ENCODE measurements around the gene FOXJ2. TPM values are rescaled to one million over a fixed set of nuclear protein-coding genes. Genes with fewer than 3 reads are reported as not detected.

The FOXJ2 gene
- total RNA-seq, 1 donor from 2014 or later, result 24.8 TPM

- no peak overlapping the region for H3K4me3 ChIP-seq
- TF ChIP-seq, protein P1, sequence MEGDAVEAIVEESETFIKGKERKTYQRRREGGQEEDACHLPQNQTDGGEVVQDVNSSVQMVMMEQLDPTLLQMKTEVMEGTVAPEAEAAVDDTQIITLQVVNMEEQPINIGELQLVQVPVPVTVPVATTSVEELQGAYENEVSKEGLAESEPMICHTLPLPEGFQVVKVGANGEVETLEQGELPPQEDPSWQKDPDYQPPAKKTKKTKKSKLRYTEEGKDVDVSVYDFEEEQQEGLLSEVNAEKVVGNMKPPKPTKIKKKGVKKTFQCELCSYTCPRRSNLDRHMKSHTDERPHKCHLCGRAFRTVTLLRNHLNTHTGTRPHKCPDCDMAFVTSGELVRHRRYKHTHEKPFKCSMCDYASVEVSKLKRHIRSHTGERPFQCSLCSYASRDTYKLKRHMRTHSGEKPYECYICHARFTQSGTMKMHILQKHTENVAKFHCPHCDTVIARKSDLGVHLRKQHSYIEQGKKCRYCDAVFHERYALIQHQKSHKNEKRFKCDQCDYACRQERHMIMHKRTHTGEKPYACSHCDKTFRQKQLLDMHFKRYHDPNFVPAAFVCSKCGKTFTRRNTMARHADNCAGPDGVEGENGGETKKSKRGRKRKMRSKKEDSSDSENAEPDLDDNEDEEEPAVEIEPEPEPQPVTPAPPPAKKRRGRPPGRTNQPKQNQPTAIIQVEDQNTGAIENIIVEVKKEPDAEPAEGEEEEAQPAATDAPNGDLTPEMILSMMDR (IDR thresholded peaks at IDR 0.05), result no peak
- TF ChIP-seq POLR2AphosphoS5 (IDR thresholded peaks at IDR 0.05; ENCODE audit: insufficient read depth in 1 of 2, low read depth in 1 of 2) (no peak), POLR2A (IDR thresholded peaks at IDR 0.05) (no peak)
- peaks cover 11% of the 10 kb centered on the region for H3K4me1 ChIP-seq
- intact Hi-C loops (cut with DNase I), result loop anchor here (10.0 kb wide), 1 partner anchor 55 kb away; the partner anchor contains the start of gene FOXJ2
- H3K27ac ChIP-seq, result no peak overlapping the region
- peaks cover 0 to 56% of the 10 kb centered on the region in 2 donors for H3K36me3 ChIP-seq
- no peaks in the 10 kb centered on the region for H3K27me3 ChIP-seq
- no peak for DNase-seq (ENCODE audit: extremely low spot score in 2 of 2)
- H3K9me3 ChIP-seq, result no peaks in the 10 kb centered on the region
These were observed 57.2 kb downstream of the FOXJ2 start for GRCh38 chr12:8089716-8090115.

GRCh38 chr12:8093291-8093690 is 60.8 kb downstream of the FOXJ2 start:
- intact Hi-C loops (cut with DNase I), result no loop called here
- peaks cover 0 to 87% of the 10 kb centered on the region in 2 donors for H3K36me3 ChIP-seq

DNA sequence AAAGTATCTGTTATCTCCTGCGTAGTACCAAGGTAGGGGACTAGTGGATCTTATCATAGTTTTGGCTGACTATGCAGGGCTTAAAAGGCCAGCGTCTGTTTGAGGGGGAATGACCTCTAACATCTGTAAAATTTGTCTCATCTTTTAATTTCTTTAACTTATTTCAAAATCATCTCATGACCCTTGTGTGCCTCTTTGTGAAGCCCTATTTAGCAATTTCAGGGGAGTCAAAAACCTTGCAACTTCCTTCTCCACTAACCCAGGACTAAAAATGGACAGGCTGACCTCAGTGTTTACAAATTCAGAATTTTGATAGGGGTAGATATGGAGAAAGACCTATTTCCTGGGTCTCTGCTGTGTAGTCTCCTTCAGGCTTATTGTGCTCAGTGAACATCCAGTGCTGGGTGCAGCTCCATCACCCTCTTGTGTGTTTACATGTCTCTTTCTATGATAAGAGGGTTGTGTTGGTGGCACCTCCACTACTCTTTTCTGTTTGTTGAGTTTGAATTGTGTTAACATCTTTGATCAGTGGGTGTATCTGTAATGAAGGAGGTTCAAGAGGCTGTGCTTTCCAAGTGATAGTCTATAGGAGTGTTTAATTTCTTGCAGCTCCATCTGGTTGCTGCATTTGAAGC is 63.9 kb downstream of the FOXJ2 start:
- no peak for TF ChIP-seq POLR2AphosphoS5 (IDR thresholded peaks at IDR 0.05; ENCODE audit: insufficient read depth in 1 of 2, low read depth in 1 of 2)
- no peak for TF ChIP-seq POLR2A (IDR thresholded peaks at IDR 0.05)
- TF ChIP-seq, protein P1 (IDR thresholded peaks at IDR 0.05), result no peak
- H3K4me3 ChIP-seq, result no peak overlapping the region
- H3K9me3 ChIP-seq, result no peaks in the 10 kb centered on the region
- no peaks in the 10 kb centered on the region for H3K4me1 ChIP-seq
- intact Hi-C loops (cut with DNase I), result no loop called here
- no peak overlapping the region for H3K27ac ChIP-seq
- no peaks in the 10 kb centered on the region for H3K27me3 ChIP-seq
- H3K36me3 ChIP-seq, result peaks cover 0 to 68% of the 10 kb centered on the region in 2 donors
- no peak for DNase-seq (ENCODE audit: extremely low spot score in 2 of 2)

More at GRCh38 chr12:8093291-8093690, 60.8 kb downstream of the FOXJ2 start:
- Histone ChIP-seq H3K27me3 (no peaks in the 10 kb centered on the region), H3K9me3 (no peaks in the 10 kb centered on the region), H3K4me3 (no peak overlapping the region), H3K4me1 (peaks cover 7% of the 10 kb centered on the region), H3K27ac (no peak overlapping the region)
- TF ChIP-seq POLR2AphosphoS5 (IDR thresholded peaks at IDR 0.05; ENCODE audit: insufficient read depth in 1 of 2, low read depth in 1 of 2) (no peak), POLR2A (IDR thresholded peaks at IDR 0.05) (no peak)
- TF ChIP-seq, protein P1 (IDR thresholded peaks at IDR 0.05), result no peak
- no peak for DNase-seq (ENCODE audit: extremely low spot score in 2 of 2)

DNA sequence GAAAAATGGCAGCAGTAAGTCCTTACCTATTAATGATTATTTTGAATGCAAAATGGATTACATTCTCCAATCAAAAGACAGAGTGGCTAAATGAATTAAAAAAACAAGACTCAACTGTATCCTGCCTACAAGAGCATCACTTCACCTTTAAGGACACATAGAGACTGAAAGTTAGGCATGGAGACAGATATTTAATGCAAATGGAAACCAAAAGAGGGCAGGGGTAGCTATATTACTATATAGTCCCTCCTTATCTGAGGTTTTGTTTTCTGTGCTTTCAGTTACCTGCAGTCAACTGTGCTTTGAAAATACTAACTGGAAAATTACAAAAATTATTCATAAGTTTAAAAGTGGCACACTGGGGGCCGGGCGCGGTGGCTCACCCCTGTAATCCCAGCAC is 66.7 kb downstream of the FOXJ2 start:
- intact Hi-C loops (cut with DNase I), result no loop called here
- Histone ChIP-seq H3K27ac (no peak overlapping the region), H3K27me3 (no peaks in the 10 kb centered on the region), H3K4me3 (no peak overlapping the region), H3K36me3 (peaks cover 0 to 39% of the 10 kb centered on the region in 2 donors), H3K9me3 (no peaks in the 10 kb centered on the region), H3K4me1 (no peaks in the 10 kb centered on the region)
- no peak for DNase-seq (ENCODE audit: extremely low spot score in 2 of 2)
- no peak for TF ChIP-seq POLR2AphosphoS5 (IDR thresholded peaks at IDR 0.05; ENCODE audit: insufficient read depth in 1 of 2, low read depth in 1 of 2)
- TF ChIP-seq, protein P1 (IDR thresholded peaks at IDR 0.05), result no peak
- TF ChIP-seq POLR2A (IDR thresholded peaks at IDR 0.05), result no peak

Other genes starting within 250 kb of the FOXJ2 start
- 13.3 TPM for gene NANOG, start 243.3 kb upstream of the FOXJ2 start, total RNA-seq
- not detected for gene SLC2A14, start 159.8 kb upstream of the FOXJ2 start, total RNA-seq
- gene SLC2A3, start 96.5 kb upstream of the FOXJ2 start, total RNA-seq, result 71.7 TPM
- 6.4 TPM for gene C3AR1, start 33.6 kb downstream of the FOXJ2 start, total RNA-seq
- gene NECAP1, start 49.6 kb downstream of the FOXJ2 start, total RNA-seq, result 48.1 TPM
- 2.2 TPM for gene CLEC4A, start 90.9 kb downstream of the FOXJ2 start, total RNA-seq
- not detected for gene ZNF705A, start 124.3 kb downstream of the FOXJ2 start, total RNA-seq
- not detected for gene FAM90A1, start 194.9 kb downstream of the FOXJ2 start, total RNA-seq